Mesenteric fat pad (tissue), 1 donor: Measurements from ENCODE around the gene AGBL4. TPM values are rescaled to one million over a fixed set of nuclear protein-coding genes. Genes with fewer than 3 reads are reported as not detected.
"Not testable (repeated sequence)": the region's sequence is repeated elsewhere in the genome, so short reads cannot be mapped to it uniquely, and the experiment has no call there.

Source experiments
- DNase-seq: peaks from one replicate; pipeline ENCODE4 v3.0.0-alpha.2; 2020; ENCODE audit warnings: low spot score
- total RNA-seq: library from RNA; stranded (reverse); fragmentation: NEBNext Ultra II Directional; extraction: Animal tissue kit (Norgen Biotek cat#: 25700); gene quantifications from one replicate; pipeline ENCODE4 v1.2.1, GENCODE V29; 2021
- donor health status: DM: yes; HTN: yes; CAD: no.

The AGBL4 gene
- total RNA-seq, 1 donor from 2014 or later = 0.26 TPM

DNA sequence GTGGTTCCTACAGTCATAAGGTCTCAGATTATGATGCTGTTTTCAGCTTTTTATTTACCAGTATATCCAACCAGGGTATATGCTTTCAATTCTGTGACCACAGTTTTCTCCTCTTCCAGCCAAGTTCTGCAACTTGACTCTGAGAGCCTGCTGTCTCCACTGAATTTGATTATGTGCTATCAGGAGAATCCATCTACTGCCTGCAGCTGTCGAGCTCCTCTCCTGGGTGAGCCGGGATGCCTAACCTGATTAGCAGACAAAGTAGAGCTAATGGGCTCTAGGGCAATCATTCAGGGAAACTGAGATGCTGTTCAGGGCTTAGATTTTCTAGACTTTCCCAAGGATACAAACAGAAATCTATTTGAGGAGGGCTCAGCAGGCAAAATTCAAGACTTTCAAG lies 975.6 kb downstream of the AGBL4 start:
- DNase-seq = no peak

DNA sequence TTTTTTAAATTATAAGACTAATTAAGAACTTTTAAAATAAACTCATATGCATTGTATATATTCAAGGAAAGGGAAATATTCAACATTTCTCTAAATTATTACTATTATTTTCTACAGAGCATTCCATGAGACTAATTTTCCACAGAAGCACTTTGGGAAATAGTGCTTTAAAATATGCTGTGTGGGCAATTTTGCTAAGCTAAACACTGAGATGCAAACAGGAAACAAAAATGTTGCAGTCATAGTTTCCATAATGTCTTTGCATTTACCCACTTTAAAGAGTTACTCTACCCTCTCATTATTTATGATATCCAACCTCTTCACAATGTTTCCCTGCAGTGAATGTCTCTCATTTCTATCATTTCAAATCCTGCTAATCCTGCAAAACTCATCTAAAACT lies 977.4 kb downstream of the AGBL4 start:
- DNase-seq = no peak

DNA sequence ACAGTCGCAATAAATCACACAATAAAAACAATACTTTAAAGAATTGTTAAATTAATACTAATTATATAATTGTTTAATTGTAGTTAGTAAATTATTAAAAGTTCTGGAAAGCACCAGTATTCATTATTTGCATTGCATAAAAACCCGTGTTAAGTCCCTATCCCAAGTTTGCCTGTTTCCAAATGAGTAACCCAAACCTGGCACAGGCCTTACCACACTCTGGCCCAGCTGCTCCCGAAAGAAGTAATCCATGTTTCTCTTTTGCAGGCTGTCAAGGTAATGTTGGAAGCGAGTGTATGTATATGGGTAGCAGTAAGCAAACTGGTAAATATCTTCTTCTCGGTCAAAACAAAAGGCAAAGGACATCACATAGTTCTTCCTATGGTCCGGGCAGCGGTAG lies 978.4 kb downstream of the AGBL4 start:
- no peak for DNase-seq

DNA sequence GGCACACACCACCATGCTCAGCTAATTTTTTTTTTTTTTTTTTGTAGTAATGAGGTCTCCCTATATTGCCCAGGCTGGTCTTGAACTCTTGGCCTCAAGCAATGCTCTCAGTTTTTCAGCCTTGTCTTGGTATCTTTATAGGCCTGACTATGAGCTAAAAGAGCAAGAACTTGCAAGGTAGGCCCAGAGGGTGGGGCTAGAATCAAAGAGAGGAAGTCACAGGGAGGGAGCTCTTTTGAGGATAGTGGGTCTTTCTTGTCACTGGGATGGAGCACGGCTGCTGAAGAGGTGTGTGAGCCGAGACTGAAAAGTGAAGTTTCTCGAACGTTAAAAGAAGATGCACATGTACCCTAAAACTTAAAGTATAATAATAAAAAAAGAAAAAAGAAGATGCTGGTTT lies 987.1 kb downstream of the AGBL4 start:
- no peak for DNase-seq

DNA sequence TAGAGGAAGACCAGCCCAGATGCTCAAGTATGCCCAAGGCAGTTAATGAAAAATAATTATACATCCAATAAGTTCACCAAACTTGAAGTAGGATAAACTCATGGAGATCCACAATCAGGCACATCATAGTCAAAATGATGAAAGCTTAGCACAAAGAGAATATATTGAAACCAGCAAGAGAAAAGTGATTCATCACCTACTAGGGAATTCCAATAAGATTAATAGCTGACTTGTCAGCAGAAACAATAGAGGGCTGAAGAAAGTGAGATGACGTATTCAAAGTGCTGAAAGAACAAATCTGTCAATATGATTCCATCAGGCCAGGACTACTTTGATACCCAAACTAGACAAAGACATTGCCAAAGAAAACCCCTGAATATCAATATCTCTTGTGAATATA lies 995.4 kb downstream of the AGBL4 start:
- no peak for DNase-seq

DNA sequence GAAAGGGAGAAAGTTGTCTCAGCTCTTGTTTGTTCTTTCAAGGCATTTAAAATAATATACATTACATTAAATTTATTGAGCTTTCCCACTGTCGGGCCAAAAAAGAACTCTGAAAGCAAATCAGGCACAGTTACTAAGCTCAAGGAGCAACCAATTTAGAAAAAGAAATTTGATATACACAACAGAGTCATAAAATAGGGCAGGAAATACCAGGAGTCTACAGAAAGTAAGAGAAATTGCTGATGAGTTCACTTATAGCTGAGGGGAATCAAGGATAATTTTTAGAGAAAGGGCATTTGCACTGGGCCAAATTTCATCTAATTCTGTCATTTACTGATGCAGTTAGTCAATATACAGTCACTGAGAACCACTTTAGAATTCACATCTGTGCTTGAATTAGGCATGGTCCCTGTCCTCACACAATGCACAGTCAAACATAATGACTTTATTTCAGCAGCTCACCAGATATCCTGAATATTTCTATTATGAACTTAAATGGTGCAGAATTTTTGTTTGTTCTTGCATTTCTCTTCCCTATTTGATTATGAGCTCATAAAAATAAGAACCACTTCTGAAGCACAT lies 997.4 kb downstream of the AGBL4 start:
- no peak for DNase-seq

DNA sequence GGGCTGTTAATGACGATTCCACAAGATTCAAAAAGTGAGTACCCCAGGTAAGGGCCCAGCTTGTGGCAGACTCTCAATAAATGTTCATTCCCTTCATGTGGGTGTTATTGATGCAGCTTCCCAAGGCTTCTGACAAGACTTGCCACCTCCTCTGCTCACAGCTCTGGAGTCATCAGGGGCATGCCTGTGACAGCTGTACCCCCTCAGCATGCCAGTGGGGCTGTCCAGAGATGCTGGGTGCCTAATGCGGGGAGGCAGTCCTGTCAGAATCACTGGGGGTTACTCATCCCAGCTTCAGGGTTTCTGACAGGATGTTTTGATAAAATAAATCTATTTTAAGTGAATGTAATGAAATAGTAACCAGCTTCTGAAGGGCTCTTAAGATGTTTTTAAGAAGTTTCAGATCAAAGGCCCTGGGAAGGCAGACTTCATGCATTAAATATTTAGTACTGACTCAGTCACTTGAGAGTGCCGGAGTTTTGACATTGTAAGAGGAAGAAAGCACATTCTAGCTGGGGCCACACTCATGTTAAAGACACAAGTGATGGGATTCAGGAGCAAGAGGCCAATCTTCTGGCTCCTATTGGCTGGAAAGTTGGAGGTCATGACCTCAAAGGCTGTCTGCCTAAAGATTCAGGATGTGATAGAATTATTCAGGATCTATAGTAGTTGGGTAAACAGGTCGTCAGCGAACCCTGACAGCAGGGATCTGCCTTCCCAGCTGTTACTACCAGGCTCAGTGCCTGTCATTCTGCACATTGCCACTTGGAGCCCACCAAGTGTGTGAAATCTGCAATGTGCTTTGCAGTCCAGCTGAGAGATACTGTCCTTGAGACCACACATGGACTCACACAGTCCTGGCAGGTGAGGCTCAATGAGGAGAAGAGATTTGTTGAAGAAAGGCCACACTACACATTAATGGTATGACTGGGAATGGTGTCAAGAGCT lies 1007.5 kb downstream of the AGBL4 start:
- no peak for DNase-seq

DNA sequence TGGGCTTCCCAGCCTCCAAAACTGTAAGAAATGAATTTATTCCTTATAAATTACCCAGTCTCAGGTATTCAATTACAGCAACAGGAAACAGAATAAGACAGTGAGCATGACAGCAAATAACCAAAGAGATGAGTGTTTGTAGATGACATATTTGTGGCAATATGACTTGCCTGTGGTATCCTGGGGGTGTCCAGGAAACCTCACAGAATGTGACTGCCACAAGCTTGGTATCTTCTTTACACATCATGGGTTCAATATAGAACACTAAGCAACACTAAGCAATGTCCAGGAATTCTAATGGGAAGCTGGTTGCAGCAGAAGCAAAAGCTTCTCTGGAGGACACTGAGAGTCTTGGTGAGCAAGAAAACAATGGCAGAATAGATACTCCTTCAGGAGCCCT lies 1010.7 kb downstream of the AGBL4 start:
- DNase-seq = no peak

DNA sequence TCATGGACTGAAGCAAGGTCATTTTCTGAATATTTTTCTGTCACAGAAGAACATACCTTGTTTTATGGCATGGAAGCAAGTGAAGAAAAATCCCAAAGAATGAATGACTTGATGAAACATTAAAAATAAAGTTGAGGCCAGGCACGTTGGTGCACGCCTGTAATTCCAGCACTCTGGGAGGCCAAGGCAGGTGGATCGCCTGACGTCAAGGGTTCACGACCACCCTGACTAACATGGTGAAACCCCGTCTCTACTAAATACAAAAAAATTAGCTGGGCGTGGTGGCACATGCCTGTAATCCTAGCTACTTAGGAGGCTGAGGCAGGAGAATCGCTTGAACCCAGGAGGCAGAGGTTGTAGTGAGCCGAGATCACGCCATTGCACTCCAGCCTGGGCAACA lies 1020.8 kb downstream of the AGBL4 start:
- not testable (repeated sequence) for DNase-seq

DNA sequence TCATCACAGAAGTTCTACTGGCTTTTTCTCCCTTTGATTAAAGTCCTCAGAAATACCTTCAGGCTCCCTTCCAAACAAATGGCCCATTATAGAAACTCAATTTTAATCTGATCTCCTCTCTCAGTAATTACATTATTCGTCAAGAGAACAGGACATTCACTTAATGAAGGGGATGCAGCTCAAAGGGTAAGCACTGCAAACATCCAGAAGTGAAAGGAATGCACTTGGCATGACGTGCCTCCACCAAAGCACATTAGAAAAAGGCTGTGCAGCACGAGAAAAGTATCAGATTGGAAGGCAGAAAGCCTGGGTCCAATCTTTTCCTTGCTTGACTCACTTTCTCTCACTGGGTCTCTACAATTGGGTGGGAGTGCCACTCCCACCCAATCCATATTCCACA lies 1024.4 kb downstream of the AGBL4 start:
- DNase-seq = no peak

DNA sequence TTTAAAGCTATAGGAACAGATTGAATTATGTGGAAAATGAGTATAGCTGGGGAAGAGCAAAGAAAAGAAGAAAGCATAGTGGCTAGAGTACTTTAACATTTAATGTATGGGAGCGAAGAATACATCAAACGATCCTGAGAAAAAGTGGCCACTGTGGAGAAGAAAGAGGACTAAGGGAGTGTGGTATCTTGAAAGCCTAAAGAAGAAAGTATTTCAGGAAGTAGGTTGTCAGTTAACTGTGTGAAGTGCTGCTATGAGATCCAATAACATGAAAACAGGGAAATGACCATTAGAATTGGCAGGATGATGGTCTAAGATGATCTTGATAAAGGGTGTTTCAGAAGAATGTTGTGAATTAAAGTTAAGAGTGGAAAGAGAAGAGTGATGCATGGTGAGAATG lies 1027.4 kb downstream of the AGBL4 start:
- no peak for DNase-seq

DNA sequence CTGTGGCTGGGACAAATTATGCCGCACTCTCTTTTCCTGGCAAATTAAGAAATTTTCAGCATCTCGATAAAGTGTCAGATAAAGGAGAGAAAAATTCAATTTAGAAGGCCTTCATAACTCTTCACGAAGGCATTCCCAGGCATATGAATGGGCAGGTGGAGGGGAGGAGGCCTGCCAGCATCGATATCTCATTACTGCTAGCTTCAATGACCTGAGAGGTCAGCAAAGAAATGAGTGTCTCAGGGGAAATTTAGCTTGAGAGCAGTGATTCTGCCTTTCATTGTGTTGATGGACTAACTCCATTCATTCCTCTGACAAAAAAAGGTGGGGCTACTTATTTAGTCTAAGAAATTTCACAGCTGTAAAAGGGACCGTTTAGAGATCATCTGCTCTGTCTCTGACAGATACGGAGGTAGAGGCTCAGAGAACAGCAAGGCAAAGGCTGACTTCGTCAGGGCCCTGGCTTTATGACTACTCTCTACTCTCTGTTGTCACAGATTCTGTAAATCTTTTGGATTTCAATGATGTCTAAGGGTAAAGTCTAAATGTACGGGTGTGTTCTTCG lies 1035.0 kb downstream of the AGBL4 start:
- no peak for DNase-seq

DNA sequence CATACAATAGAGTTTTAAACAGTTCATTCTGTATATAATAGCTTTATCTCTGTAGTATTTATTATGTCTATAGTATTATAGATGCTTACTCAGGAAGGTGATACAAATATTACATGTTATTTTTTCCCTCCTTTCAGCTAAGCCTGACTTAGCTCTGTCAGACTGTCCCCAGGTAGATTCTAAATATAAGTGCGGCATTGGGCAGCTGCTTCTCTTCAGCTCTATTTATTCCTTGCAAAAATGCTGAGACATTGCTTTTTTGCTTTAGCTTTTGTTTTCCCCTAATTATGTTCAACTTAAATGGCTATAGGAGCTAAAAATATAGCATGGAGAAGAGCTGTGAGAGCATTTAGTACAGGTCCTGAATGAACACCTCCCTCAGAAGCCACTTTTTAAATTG lies 1043.8 kb downstream of the AGBL4 start:
- DNase-seq = no peak

DNA sequence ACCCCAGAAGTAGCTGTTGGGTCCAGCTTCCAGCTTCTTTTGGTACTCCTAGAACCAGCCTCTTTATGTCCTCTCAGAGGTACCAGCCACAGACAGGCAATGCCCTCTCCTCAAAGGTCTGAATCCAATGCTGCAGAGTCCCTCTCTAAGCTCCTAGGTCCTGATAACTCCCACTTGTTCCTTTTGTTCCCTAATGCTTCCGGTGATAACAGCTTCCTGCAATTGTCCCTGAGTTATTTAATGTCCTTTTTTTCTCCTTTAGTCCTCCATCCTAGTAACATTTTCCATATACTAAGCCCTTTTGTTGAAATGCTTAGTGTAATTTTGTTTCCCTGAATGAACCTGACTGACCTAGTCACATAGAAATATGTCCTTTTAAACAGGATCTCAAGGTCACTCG lies 1045.3 kb downstream of the AGBL4 start:
- DNase-seq = no peak

DNA sequence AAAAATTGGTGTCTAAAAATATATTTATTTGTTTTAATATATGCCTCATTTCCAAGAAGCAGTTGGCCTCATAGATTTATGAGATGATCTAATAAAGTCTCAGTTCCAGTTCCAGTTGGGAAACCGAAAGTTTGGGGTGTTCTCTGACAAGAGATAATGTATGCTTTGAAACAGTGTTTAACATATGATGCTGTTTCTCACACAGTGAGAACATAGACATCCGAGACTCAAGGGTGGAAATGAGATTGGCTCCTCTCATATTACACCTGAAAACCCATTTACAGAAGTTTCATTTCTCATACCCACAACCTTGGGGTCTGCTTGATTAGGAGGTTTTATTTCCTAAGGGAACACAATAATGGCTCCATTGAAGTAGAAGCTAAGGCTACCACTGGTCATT lies 1046.5 kb downstream of the AGBL4 start:
- no peak for DNase-seq

DNA sequence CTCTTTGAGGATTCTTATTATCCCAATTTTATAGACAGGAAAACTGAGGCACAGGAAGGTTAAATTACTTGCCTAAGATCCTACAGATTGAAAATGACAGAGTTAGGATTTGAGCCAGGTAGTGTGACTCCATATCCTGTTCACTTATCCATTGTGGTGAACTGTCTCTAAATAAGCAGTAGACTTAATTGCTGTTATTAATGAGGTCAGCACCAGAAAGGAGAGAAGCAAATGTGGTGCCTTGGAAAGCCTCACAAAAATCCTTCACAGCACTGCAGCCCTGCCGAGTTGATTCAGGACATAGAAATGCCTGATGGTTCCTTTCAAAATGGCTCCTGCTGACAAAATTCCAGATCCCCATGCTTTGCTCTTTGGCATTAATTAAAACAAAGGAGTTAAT lies 1053.8 kb downstream of the AGBL4 start:
- DNase-seq = no peak

DNA sequence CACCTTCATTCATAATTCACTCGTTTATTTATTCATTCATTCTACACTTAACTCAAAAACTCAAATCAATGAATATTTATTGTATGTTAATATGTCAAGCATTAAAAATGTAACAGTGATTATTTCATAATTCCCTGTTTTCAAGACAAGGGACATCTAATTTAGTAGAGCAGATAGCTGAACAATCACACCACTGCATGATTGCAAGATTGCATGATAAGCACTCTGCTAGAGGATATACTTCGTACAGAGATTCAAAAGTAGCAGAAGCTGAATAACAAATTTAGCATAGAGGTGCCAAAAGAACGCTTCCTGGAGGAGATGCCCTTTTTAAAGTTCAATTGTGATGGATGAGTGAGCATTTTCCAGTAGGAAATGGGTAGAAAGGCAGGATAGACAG lies 1056.4 kb downstream of the AGBL4 start:
- DNase-seq = no peak

DNA sequence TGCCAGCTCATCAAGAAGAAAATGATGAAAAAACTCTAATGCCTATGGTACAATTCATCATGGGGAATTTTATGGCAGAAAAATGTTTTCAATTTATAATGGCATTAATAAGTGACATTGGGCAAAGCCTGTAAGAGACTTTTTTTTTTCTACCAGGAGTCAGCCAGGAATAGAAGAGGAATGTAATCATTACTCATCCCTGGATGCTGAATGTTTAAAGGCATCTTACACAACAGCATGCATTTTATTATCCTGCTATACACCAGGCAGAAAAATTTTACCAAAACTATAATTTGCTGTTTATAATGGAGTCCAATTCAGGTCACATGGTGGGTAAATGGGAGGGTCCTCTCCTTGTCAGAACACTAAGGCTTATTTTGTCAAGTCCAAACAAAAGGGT lies 1057.2 kb downstream of the AGBL4 start:
- DNase-seq = no peak

DNA sequence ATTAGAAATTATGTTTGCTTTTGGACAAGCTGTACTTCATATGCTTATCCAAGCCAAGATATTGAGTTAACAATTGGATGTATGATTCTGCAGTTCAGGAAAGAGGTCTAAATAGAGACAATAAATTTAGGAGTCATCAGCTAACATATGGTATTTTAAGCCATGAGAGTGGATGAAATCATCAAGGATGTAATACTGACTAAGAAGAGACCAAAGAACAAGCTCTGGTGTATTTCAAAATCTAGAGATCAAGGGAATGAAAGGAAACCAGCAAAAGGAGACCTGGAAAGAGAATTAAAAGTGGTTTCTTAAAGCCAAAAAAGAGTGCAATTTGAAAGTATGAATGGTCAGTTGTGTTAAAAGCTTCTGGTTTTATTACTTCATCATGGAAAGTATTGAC lies 1063.4 kb downstream of the AGBL4 start:
- no peak for DNase-seq

DNA sequence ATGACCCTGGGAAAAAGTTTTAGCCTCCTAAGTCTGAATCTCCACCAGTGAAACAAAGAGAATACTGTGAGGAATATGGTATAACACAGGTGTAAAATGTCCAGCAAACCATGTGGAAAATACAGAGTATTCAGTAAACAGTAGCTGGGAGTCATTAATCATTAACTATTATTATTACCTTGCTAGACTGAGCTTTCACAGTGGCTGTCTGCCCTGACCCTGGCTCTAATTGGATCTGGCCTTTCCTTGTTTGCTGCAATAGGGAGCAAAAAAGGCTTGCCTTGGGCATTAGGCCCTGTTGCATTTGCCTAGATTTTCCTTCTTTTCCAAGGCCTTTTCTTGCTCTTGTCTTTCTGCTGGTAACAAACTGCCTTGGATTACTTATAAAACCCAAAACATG lies 1068.0 kb downstream of the AGBL4 start:
- no peak for DNase-seq

DNA sequence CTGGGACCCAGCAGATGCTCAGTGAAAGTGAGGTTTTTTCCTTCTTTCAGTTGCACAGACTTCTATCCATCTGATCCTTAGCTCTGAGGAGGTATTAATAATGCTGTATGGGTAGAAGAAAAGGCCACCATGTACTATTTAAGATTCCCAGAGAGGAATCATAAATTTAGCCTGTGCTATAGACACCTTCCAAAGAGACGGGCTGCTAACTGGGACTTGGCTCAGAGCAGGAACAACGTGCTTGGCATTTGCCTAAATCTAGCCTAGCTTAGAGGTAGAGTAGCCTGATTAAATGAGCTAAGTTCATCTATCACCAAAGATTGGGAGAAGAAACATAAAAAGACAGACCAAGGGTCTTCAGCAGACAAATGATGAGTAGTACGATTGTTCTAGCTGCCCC lies 1070.1 kb downstream of the AGBL4 start:
- DNase-seq = no peak

DNA sequence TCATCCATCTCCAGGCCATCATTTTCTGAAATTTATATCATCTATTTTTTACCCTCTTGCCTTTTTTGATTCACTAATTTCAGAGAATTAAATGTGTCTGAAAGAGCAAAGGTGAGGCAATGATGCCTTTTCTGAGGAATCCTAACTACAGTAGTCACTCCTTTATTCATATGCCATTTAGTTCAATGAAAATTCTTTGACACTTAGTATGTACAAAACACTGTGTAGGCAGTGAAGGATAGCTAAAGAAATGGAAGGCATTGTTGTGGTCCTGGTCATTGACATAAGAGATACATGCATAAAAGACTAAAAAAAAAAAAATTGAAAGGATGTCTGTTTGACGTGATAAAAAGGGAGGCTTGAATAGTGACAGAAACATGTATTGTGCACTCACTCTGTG lies 1075.2 kb downstream of the AGBL4 start:
- DNase-seq = no peak
